Measurements from ENCODE around the gene PHC1. TPM values are rescaled to one million over a fixed set of nuclear protein-coding genes. Genes with fewer than 3 reads are reported as not detected.

Gene PHC1
- total RNA-seq, 1 experiment from 2014 or later, result 40.3 TPM

- no peaks in the 10 kb centered on the region for H3K27me3 ChIP-seq (replicated peaks; ENCODE audit: insufficient read depth, low read depth, low read length, poor library complexity)
- intact Hi-C loops (cut with micrococcal nuclease; ENCODE audit: unreplicated experiment), result no loop called here
- DNase-seq (ENCODE audit: low spot score), result no peak
- no peaks in the 10 kb centered on the region for H3K4me1 ChIP-seq (ENCODE audit: insufficient read depth, low read length, poor library complexity, severe bottlenecking)
- no peak for TF ChIP-seq EZH2 (IDR thresholded peaks at IDR 0.05; ENCODE audit: borderline replicate concordance, low read depth, low read length, poor library complexity, severe bottlenecking)
- no peak for TF ChIP-seq CTCF (conservative IDR thresholded peaks at IDR 0.05; ENCODE audit: low read depth, low read length)
- no peaks in the 10 kb centered on the region for H3K36me3 ChIP-seq (ENCODE audit: insufficient read depth, low read length, poor library complexity, severe bottlenecking)
- H3K27ac ChIP-seq (ENCODE audit: low read depth, low read length, poor library complexity, severe bottlenecking), result no peak overlapping the region
- ChIA-PET CTCF (no interaction called here), POLR2A (ENCODE audit: low non-redundant PET) (no interaction called here)
- H3K9me3 ChIP-seq (ENCODE audit: low read depth, low read length, poor library complexity, severe bottlenecking), result no peaks in the 10 kb centered on the region
- H3K4me3 ChIP-seq (ENCODE audit: low read depth, low read length, poor library complexity, severe bottlenecking), result no peak overlapping the region
- BruUV-seq (replicated peaks), result no TSS peak
These were observed 71.0 kb downstream of the PHC1 start for GRCh38 chr12:8985213-8985754.

DNA sequence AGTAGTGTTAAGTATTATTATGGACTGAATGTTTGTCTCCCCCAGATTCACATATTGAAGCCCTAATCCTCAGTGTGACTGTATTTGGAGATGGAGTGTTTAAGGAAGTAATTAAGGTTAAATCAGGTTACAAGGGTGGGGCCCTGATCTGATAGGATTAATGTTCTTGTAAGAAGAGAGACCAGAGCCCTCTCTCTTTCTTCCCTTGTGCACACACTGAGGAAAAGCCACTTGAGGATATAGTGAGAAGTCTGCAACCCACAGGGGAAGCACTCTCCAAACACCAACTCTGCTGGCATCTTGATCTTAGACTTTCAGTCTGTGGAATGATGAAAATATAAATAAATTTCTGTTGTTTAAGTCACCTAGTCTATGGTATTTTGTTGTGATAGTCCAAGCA is 72.9 kb downstream of the PHC1 start:
- BruUV-seq (replicated peaks), result no TSS peak
- Histone ChIP-seq H3K36me3 (ENCODE audit: insufficient read depth, low read length, poor library complexity, severe bottlenecking) (no peaks in the 10 kb centered on the region), H3K4me1 (ENCODE audit: insufficient read depth, low read length, poor library complexity, severe bottlenecking) (no peaks in the 10 kb centered on the region), H3K27me3 (replicated peaks; ENCODE audit: insufficient read depth, low read depth, low read length, poor library complexity) (no peaks in the 10 kb centered on the region), H3K4me3 (ENCODE audit: low read depth, low read length, poor library complexity, severe bottlenecking) (no peak overlapping the region), H3K27ac (ENCODE audit: low read depth, low read length, poor library complexity, severe bottlenecking) (no peak overlapping the region), H3K9me3 (ENCODE audit: low read depth, low read length, poor library complexity, severe bottlenecking) (no peaks in the 10 kb centered on the region)
- DNase-seq (ENCODE audit: low spot score), result no peak
- TF ChIP-seq CTCF (conservative IDR thresholded peaks at IDR 0.05; ENCODE audit: low read depth, low read length), result no peak
- no peak for TF ChIP-seq EZH2 (IDR thresholded peaks at IDR 0.05; ENCODE audit: borderline replicate concordance, low read depth, low read length, poor library complexity, severe bottlenecking)
- POLR2A ChIA-PET (ENCODE audit: low non-redundant PET), result no interaction called here
- CTCF ChIA-PET, result no interaction called here
- intact Hi-C loops (cut with micrococcal nuclease; ENCODE audit: unreplicated experiment), result no loop called here

DNA sequence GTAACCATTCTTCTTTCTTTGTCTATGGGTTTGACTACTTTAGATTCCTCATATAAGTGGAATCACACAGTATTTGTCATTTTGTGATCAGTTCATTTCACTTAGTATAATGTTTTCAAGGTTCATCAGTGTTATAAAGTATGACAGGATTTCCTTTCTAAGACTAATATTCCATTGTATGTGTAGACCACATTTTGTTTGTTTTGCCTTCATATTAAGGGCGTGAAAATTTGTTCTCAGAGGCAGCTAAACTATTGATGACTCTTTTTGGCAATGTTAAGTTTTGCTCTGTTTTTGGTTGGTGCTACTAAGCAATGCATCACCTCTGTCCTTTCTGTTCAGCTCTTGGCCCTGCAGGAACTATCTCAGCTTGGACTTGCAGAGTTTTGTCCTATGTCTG is 73.4 kb downstream of the PHC1 start:
- TF ChIP-seq EZH2 (IDR thresholded peaks at IDR 0.05; ENCODE audit: borderline replicate concordance, low read depth, low read length, poor library complexity, severe bottlenecking), result no peak
- TF ChIP-seq CTCF (conservative IDR thresholded peaks at IDR 0.05; ENCODE audit: low read depth, low read length), result no peak
- ChIA-PET CTCF (no interaction called here), POLR2A (ENCODE audit: low non-redundant PET) (no interaction called here)
- Histone ChIP-seq H3K9me3 (ENCODE audit: low read depth, low read length, poor library complexity, severe bottlenecking) (no peaks in the 10 kb centered on the region), H3K36me3 (ENCODE audit: insufficient read depth, low read length, poor library complexity, severe bottlenecking) (no peaks in the 10 kb centered on the region), H3K27ac (ENCODE audit: low read depth, low read length, poor library complexity, severe bottlenecking) (no peak overlapping the region), H3K4me1 (ENCODE audit: insufficient read depth, low read length, poor library complexity, severe bottlenecking) (no peaks in the 10 kb centered on the region), H3K4me3 (ENCODE audit: low read depth, low read length, poor library complexity, severe bottlenecking) (no peak overlapping the region), H3K27me3 (replicated peaks; ENCODE audit: insufficient read depth, low read depth, low read length, poor library complexity) (no peaks in the 10 kb centered on the region)
- intact Hi-C loops (cut with micrococcal nuclease; ENCODE audit: unreplicated experiment), result no loop called here
- DNase-seq (ENCODE audit: low spot score), result no peak
- BruUV-seq (replicated peaks), result no TSS peak
